HCT116 (cell line): ENCODE measurements around the gene MTF2. TPM values are rescaled to one million over a fixed set of nuclear protein-coding genes. Genes with fewer than 3 reads are reported as not detected.

Experiments
- ATAC-seq: fragments of 200-7000 bp; cut with Tn5 transposase; 2 replicates; pipeline ENCODE4 v1.9.1; 2020; ENCODE audit warnings: mild to moderate bottlenecking, moderate library complexity
- BruUV-seq: library from RNA; stranded (reverse); fragments of 400-500 nt; replicated peaks from 2 replicates; lab custom pipeline; 2021; lab: Mats Ljungman, UMichigan
- CTCF ChIA-PET: fragments of 300-600 bp; sonication (Branson Sonifier 250); formaldehyde crosslinking; loops from one replicate; lab custom pipeline; 2021; ENCODE audit warnings: antibody characterized with exemption; lab: Charles Lee
- POLR2A ChIA-PET: fragments of 300-600, 350-600 bp; sonication (Branson Sonifier 250); formaldehyde crosslinking; loops from one replicate; lab custom pipeline; 2021; ENCODE audit warnings: antibody characterized with exemption; lab: Charles Lee
- RAD21 ChIA-PET, 2 experiments: fragments of 300-600 bp; sonication (Branson Sonifier 250); formaldehyde crosslinking; loops; one replicate each; lab custom pipeline; 2023; ENCODE audit warnings: low total read pairs in 2 of 2; ENCODE audit not compliant: uncharacterized antibody in 2 of 2, unreplicated experiment in 2 of 2, low non-redundant PET in 1 of 2; lab: Charles Lee
- DNase-seq: peaks from one replicate; pipeline ENCODE4 v3.0.0-alpha.2; 2010; ENCODE audit warnings: low read depth, low spot score
- H2AFZ ChIP-seq: fragments of 200-600 bp; shearing (Covaris generic), sonication (generic); 2 replicates; pipeline ENCODE4 v1.6.1; 2017; ENCODE audit warnings: low read depth, mixed run types, mixed read lengths, antibody characterized with exemption, low read length; ENCODE audit not compliant: poor library complexity, severe bottlenecking
- H3K27ac ChIP-seq: 2 replicates; pipeline ENCODE4 v1.5.1; 2012; ENCODE audit warnings: low read depth, low read length
- H3K27me3 ChIP-seq: fragments of 200-600 bp; sonication (generic); 2 replicates; pipeline ENCODE4 v1.6.1; 2016; ENCODE audit warnings: mixed run types, low read length, mixed read lengths; ENCODE audit not compliant: insufficient read depth
- H3K36me3 ChIP-seq, 2 experiments: fragments of 200-500 bp in 1 of 2; fragments of 200-600 bp in 1 of 2; sonication (Bioruptor generic) in 1 of 2; sonication (generic) in 1 of 2; 2 replicates each; pipeline versions ENCODE4 v1.5.1 to v1.6.1; 2014 to 2016; ENCODE audit warnings: low read length in 2 of 2, inconsistent platforms in 1 of 2, mixed read lengths in 1 of 2, mixed run types in 1 of 2; ENCODE audit not compliant: insufficient read depth in 2 of 2, control insufficient read depth in 1 of 2
- H3K4me1 ChIP-seq, 2 experiments: fragments of 200-600 bp in 1 of 2; sonication (generic) in 1 of 2; 2 replicates each; pipeline versions ENCODE4 v1.5.1 to v1.6.1; 2012 to 2017; ENCODE audit warnings: low read length in 2 of 2, inconsistent platforms in 1 of 2, mild to moderate bottlenecking in 1 of 2, mixed read lengths in 1 of 2, mixed run types in 1 of 2, moderate library complexity in 1 of 2; ENCODE audit not compliant: insufficient read depth in 2 of 2, control insufficient read depth in 1 of 2
- H3K4me2 ChIP-seq: fragments of 200-600 bp; sonication (generic); 2 replicates; pipeline ENCODE4 v1.6.1; 2017; ENCODE audit warnings: mixed run types, low read length, mixed read lengths
- H3K4me3 ChIP-seq, 2 experiments: fragments of 200-600 bp in 1 of 2; sonication (generic) in 1 of 2; replicated peaks in 1 of 2; 2 replicates each; pipeline ENCODE4 v1.5.1; 2011 to 2016; ENCODE audit warnings: low read length in 2 of 2, control low read depth in 1 of 2, low read depth in 1 of 2, mild to moderate bottlenecking in 1 of 2, mixed read lengths in 1 of 2, mixed run types in 1 of 2
- H3K79me2 ChIP-seq: fragments of 200-600 bp; sonication (generic); 2 replicates; pipeline ENCODE4 v1.6.1; 2017; ENCODE audit warnings: mild to moderate bottlenecking, mixed run types, low read length, moderate library complexity, mixed read lengths; ENCODE audit not compliant: insufficient read depth
- H3K9ac ChIP-seq: fragments of 200-600 bp; sonication (generic); 2 replicates; pipeline ENCODE4 v1.6.1; 2016; ENCODE audit warnings: low read length, mixed read lengths
- H3K9me2 ChIP-seq: fragments of 200-600 bp; sonication (generic), shearing (Covaris generic); 2 replicates; pipeline ENCODE4 v1.6.1; 2017; ENCODE audit warnings: mixed run types, mild to moderate bottlenecking, moderate library complexity; ENCODE audit not compliant: insufficient read depth
- H3K9me3 ChIP-seq, 2 experiments: fragments of 200-500 bp in 1 of 2; fragments of 200-600 bp in 1 of 2; sonication (Bioruptor generic) in 1 of 2; sonication (generic) in 1 of 2; 2 replicates each; pipeline ENCODE4 v1.6.1; 2014 to 2017; ENCODE audit warnings: low read length in 2 of 2, mixed read lengths in 2 of 2, inconsistent platforms in 1 of 2, low read depth in 1 of 2, mild to moderate bottlenecking in 1 of 2, mixed run types in 1 of 2, moderate library complexity in 1 of 2; ENCODE audit not compliant: control insufficient read depth in 1 of 2, insufficient read depth in 1 of 2
- H4K20me1 ChIP-seq: fragments of 200-600 bp; sonication (generic), shearing (Covaris generic); 2 replicates; pipeline ENCODE4 v1.6.1; 2017; ENCODE audit warnings: mixed run types, mild to moderate bottlenecking, moderate library complexity; ENCODE audit not compliant: insufficient read depth
- ATF3 ChIP-seq: IDR thresholded peaks from 2 replicates; pipeline ENCODE4 v1.6.1; 2012
- CBX3 ChIP-seq: IDR thresholded peaks from 2 replicates; pipeline ENCODE4 v1.6.1; 2012; ENCODE audit warnings: low read depth
- CTCF ChIP-seq, 3 experiments: fragments of 200-600 bp in 1 of 3; sonication (generic) in 1 of 3; IDR thresholded peaks in 2 of 3; conservative IDR thresholded peaks in 1 of 3; 2 replicates each; pipeline ENCODE4 v1.5.1; 2012 to 2017; ENCODE audit warnings: low read depth in 2 of 3, low read length in 2 of 3, antibody characterized with exemption in 1 of 3, borderline replicate concordance in 1 of 3, control low read depth in 1 of 3, mild to moderate bottlenecking in 1 of 3, mixed read lengths in 1 of 3, mixed run types in 1 of 3, moderate library complexity in 1 of 3; ENCODE audit not compliant: insufficient read depth in 1 of 3
- ELF1 ChIP-seq: IDR thresholded peaks from 2 replicates; pipeline ENCODE4 v1.6.1; 2012; ENCODE audit warnings: low read depth, borderline replicate concordance
- EZH2 ChIP-seq: fragments of 200-600 bp; sonication (generic); IDR thresholded peaks from 2 replicates; pipeline ENCODE4 v1.6.1; 2017; ENCODE audit warnings: antibody characterized with exemption, mixed run types
- EZH2phosphoT487 ChIP-seq: fragments of 200-600 bp; IDR thresholded peaks from 2 replicates; pipeline ENCODE4 v1.6.1; 2018; ENCODE audit warnings: antibody characterized with exemption, borderline replicate concordance
- FOSL1 ChIP-seq: IDR thresholded peaks from 2 replicates; pipeline ENCODE4 v1.6.1; 2012; ENCODE audit warnings: low read depth
- JUND ChIP-seq: IDR thresholded peaks from 2 replicates; pipeline ENCODE4 v1.6.1; 2012
- POLR2A ChIP-seq: IDR thresholded peaks from 2 replicates; pipeline ENCODE4 v1.7.0; 2011; ENCODE audit warnings: borderline replicate concordance; ENCODE audit not compliant: insufficient read depth, insufficient read length; ENCODE audit errors: extremely low read depth
- POLR2AphosphoS5 ChIP-seq: IDR thresholded peaks from 2 replicates; pipeline ENCODE4 v1.6.1; 2011; ENCODE audit warnings: mild to moderate bottlenecking, low read depth, low read length, moderate library complexity
- RAD21 ChIP-seq: IDR thresholded peaks from 2 replicates; pipeline ENCODE4 v1.6.1; 2012; ENCODE audit warnings: low read depth, mild to moderate bottlenecking
- REST ChIP-seq: IDR thresholded peaks from 2 replicates; pipeline ENCODE4 v1.6.1; 2012; ENCODE audit warnings: low read depth
- SP1 ChIP-seq: IDR thresholded peaks from 2 replicates; pipeline ENCODE4 v1.6.1; 2012; ENCODE audit warnings: low read depth
- SRF ChIP-seq: IDR thresholded peaks from 2 replicates; pipeline ENCODE4 v1.6.1; 2012; ENCODE audit warnings: low read depth
- TCF7L2 ChIP-seq: IDR thresholded peaks from 2 replicates; pipeline ENCODE4 v1.7.0; 2011; ENCODE audit warnings: borderline replicate concordance, inconsistent platforms; ENCODE audit not compliant: insufficient read depth, insufficient read length; ENCODE audit errors: extremely low read depth
- ZFX ChIP-seq: fragments of 450-650 bp; IDR thresholded peaks from 2 replicates; pipeline ENCODE4 v1.6.1; 2017
- ZNF274 ChIP-seq: fragments of 200-500 bp; sonication (Bioruptor generic); IDR thresholded peaks from 2 replicates; pipeline ENCODE4 v1.6.1; 2014; ENCODE audit warnings: mild to moderate bottlenecking, low read depth, low read length, inconsistent platforms
- intact Hi-C: fragments of 100-400 bp; cut with micrococcal nuclease; formaldehyde crosslinking; loops from 2 replicates; pipeline ENCODE4 v1.10.0; 2022
- total RNA-seq: library from RNA; stranded (reverse); gene quantifications from one replicate; pipeline ENCODE4 v1.2.1, GENCODE V29; 2021; ENCODE audit not compliant: unreplicated experiment
- TF ChIP-seq, protein P1 (sequence below): IDR thresholded peaks from 2 replicates; pipeline ENCODE4 v1.6.1; 2012

MTF2 gene
- total RNA-seq, 1 experiment from 2014 or later: 45.5 TPM

DNA sequence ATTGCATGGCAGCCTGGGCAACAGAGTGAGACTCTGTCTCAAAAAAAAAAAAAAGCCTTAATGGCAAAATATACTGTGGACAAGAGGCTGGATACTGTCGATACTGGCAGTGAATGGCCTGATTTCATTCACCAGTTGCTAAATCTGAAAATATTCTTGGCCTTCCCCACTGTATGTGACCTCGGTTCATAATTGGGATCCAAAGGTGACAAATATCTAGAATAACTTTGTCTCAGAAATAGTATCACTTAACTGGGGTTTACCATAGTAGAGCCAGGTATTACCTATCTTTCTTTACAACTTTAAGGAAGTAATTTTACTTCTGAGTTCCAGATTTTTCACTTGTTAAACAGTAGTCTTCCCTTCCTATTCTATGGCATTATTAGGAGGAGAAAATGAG, 8.4 kb downstream of the MTF2 start:
- H3K9me2 ChIP-seq: no peaks in the 10 kb centered on the region
- H3K27me3 ChIP-seq: no peaks in the 10 kb centered on the region
- ChIA-PET RAD21 (no interaction called here), POLR2A (no interaction called here), CTCF (no interaction called here)
- no peak overlapping the region for H3K4me3 ChIP-seq
- H2AFZ ChIP-seq: no peak overlapping the region
- no TSS peak for BruUV-seq
- H3K79me2 ChIP-seq: peaks cover 98% of the 10 kb centered on the region
- ATAC-seq (no peak), DNase-seq (no peak)
- H3K4me1 ChIP-seq: no peaks in the 10 kb centered on the region
- H4K20me1 ChIP-seq: peaks cover 46% of the 10 kb centered on the region; the same call in 1 of the 2 replicates
- no peak overlapping the region for H3K9ac ChIP-seq
- H3K27ac ChIP-seq: no peak overlapping the region
- H3K4me2 ChIP-seq: no peak overlapping the region
- H3K9me3 ChIP-seq: no peaks in the 10 kb centered on the region
- H3K36me3 ChIP-seq: peaks cover 5 to 19% of the 10 kb centered on the region in 2 experiments; a peak in 2 of 4 replicates
- TF ChIP-seq, protein P1, sequence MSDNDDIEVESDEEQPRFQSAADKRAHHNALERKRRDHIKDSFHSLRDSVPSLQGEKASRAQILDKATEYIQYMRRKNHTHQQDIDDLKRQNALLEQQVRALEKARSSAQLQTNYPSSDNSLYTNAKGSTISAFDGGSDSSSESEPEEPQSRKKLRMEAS: no peak
- TF ChIP-seq ZNF274 (no peak), ATF3 (no peak), POLR2AphosphoS5 (no peak), CBX3 (no peak), EZH2 (no peak), SP1 (no peak), SRF (no peak), ZFX (no peak), TCF7L2 (no peak), FOSL1 (no peak), EZH2phosphoT487 (no peak), ELF1 (no peak), JUND (no peak), CTCF (IDR thresholded peaks at IDR 0.05 in 2 of 3, conservative IDR thresholded peaks at IDR 0.05 in 1 of 3; ENCODE audit: borderline replicate concordance in 1 of 3, insufficient read depth in 1 of 3, low read depth in 2 of 3, low read length in 2 of 3) (no peak), RAD21 (no peak), REST (no peak), POLR2A (no peak)
- intact Hi-C loops: loop anchor here (10.0 kb wide), 1 partner anchor 787 kb away; the partner anchor contains the start of gene DNTTIP2
